ENCODE results near the gene CCNY.
A peak's percentile ranks its signal among the peaks of the same experiment; 100 is the strongest.

CCNY gene

GRCh38 chr10:35561715-35562114 lies 225.4 kb downstream of the CCNY start:
- Histone ChIP-seq H2AFZ (ENCODE audit: low read length, unreplicated experiment) (no peak overlapping the region), H3K79me2 (ENCODE audit: control insufficient read depth, insufficient read depth, low read length, unreplicated experiment) (no peaks in the 10 kb centered on the region), H3K36me3 (ENCODE audit: insufficient read depth, low read length) (peaks cover 4% of the 10 kb centered on the region; the same call in 1 of the 2 replicates), H3K4me1 (ENCODE audit: control insufficient read depth, insufficient read depth, low read length, unreplicated experiment) (peaks cover 18% of the 10 kb centered on the region), H3K27me3 (ENCODE audit: insufficient read depth, low read length) (no peaks in the 10 kb centered on the region), H3K4me3 (ENCODE audit: low read depth, low read length) (no peak overlapping the region), H3K27ac (ENCODE audit: low read depth, low read length) (no peak overlapping the region)

DNA sequence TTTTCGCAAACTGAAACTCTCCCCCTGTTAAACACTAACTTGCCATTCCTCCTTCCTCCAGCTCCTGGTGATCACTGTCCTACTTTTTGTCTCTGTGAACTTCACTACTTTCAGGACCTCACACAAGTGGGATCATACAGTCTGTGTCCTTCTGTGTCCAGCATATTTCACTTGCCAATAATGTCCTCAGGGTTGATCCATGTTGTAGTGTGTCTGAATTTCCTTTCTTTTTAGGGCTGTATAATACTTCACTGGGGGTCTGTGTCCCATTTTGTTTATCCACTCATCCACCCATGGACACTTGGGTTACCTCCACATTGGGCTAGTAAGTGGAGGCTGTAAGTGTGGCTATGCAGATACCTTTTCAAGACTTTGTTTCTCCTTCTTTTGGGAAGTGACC lies 226.1 kb downstream of the CCNY start:
- Histone ChIP-seq H3K4me3 (ENCODE audit: low read depth, low read length) (no peak overlapping the region), H3K36me3 (ENCODE audit: insufficient read depth, low read length) (peaks cover 4% of the 10 kb centered on the region; the same call in 1 of the 2 replicates), H3K79me2 (ENCODE audit: control insufficient read depth, insufficient read depth, low read length, unreplicated experiment) (no peaks in the 10 kb centered on the region)

GRCh38 chr10:35563261-35563891 lies 227.1 kb downstream of the CCNY start:
- peaks cover 4% of the 10 kb centered on the region; the same call in 1 of the 2 replicates for H3K36me3 ChIP-seq (ENCODE audit: insufficient read depth, low read length)
- H3K79me2 ChIP-seq (ENCODE audit: control insufficient read depth, insufficient read depth, low read length, unreplicated experiment) = no peaks in the 10 kb centered on the region

More for the DNA sequence above, 226.1 kb downstream of the CCNY start:
- H2AFZ ChIP-seq (ENCODE audit: low read length, unreplicated experiment) = no peak overlapping the region
- peaks cover 18% of the 10 kb centered on the region for H3K4me1 ChIP-seq (ENCODE audit: control insufficient read depth, insufficient read depth, low read length, unreplicated experiment)
- H3K27ac ChIP-seq (ENCODE audit: low read depth, low read length) = no peak overlapping the region
- H3K27me3 ChIP-seq (ENCODE audit: insufficient read depth, low read length) = no peaks in the 10 kb centered on the region

DNA sequence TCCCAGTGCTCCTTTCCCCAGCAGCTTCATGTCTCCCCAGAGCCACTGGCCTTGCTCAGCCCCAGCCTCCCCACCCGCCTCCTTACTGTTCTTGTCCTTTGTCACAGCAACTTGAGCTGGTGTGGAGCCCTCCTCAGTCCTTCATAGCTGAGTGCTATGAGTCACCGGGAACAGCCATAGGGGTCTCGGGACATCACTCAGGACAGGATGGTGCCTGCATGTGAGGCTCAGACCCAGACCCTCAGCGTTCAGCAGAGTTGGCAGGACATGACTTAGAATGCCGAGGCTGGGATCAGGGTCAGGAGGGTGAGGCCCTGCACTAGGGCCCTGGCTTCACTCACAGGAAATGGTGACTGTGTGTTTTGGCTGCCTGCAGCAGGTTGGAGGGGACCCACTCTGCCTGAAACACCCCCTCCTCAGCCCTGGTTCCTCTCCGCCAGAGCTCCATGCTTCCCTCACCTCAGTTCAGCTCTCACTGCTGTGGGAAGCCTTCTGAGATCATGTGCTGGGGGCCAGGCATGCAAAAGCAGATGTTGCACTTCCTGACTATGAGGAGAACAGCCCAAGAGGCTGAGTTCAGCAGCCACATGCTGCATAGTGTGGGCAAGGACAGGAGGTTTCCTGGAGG lies 228.1 kb downstream of the CCNY start:
- peaks cover 19% of the 10 kb centered on the region for H3K4me1 ChIP-seq (ENCODE audit: control insufficient read depth, insufficient read depth, low read length, unreplicated experiment)
- no peaks in the 10 kb centered on the region for H3K79me2 ChIP-seq (ENCODE audit: control insufficient read depth, insufficient read depth, low read length, unreplicated experiment)
- H3K36me3 ChIP-seq (ENCODE audit: insufficient read depth, low read length) = peaks cover 4% of the 10 kb centered on the region; the same call in 1 of the 2 replicates
- no peak overlapping the region for H3K4me3 ChIP-seq (ENCODE audit: low read depth, low read length)
- H3K27ac ChIP-seq (ENCODE audit: low read depth, low read length) = no peak overlapping the region
- H3K27me3 ChIP-seq (ENCODE audit: insufficient read depth, low read length) = no peaks in the 10 kb centered on the region
- H2AFZ ChIP-seq (ENCODE audit: low read length, unreplicated experiment) = no peak overlapping the region

More at GRCh38 chr10:35563261-35563891, 227.1 kb downstream of the CCNY start:
- peaks cover 18% of the 10 kb centered on the region for H3K4me1 ChIP-seq (ENCODE audit: control insufficient read depth, insufficient read depth, low read length, unreplicated experiment)
- no peaks in the 10 kb centered on the region for H3K27me3 ChIP-seq (ENCODE audit: insufficient read depth, low read length)
- no peak overlapping the region for H3K27ac ChIP-seq (ENCODE audit: low read depth, low read length)
- no peak overlapping the region for H2AFZ ChIP-seq (ENCODE audit: low read length, unreplicated experiment)
- no peak overlapping the region for H3K4me3 ChIP-seq (ENCODE audit: low read depth, low read length)

DNA sequence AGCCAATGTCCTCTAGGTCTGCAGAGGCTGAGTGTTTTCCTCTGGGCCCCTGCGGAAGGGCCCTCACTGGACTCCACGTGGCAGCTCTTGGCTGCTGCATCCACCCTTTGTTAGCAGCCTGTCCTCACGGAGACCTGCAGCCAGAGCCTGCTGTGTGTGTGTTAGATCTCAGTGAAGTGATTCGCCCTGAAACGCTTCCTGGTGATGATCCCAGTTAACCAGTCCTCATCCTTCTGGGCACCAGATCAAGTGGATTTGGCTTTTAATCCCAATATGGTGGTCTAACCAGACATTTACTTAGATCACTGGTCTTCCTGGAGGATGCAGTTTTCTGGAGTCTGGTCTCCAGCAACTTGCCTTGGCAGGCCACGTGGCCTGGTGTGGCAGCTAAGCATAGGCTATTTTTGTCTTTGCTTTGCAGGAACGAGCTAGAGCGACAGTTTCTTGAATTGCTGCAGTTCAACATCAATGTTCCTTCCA lies 229.3 kb downstream of the CCNY start:
- H3K27ac ChIP-seq (ENCODE audit: low read depth, low read length) = no peak overlapping the region
- H3K4me3 ChIP-seq (ENCODE audit: low read depth, low read length) = no peak overlapping the region
- no peaks in the 10 kb centered on the region for H3K79me2 ChIP-seq (ENCODE audit: control insufficient read depth, insufficient read depth, low read length, unreplicated experiment)
- H3K4me1 ChIP-seq (ENCODE audit: control insufficient read depth, insufficient read depth, low read length, unreplicated experiment) = peaks cover 29% of the 10 kb centered on the region
- no peaks in the 10 kb centered on the region for H3K36me3 ChIP-seq (ENCODE audit: insufficient read depth, low read length)
- no peak overlapping the region for H2AFZ ChIP-seq (ENCODE audit: low read length, unreplicated experiment)
- H3K27me3 ChIP-seq (ENCODE audit: insufficient read depth, low read length) = no peaks in the 10 kb centered on the region

- H3K36me3 ChIP-seq (ENCODE audit: insufficient read depth, low read length) = no peaks in the 10 kb centered on the region
- no peak overlapping the region for H3K4me3 ChIP-seq (ENCODE audit: low read depth, low read length)
- peaks cover 32% of the 10 kb centered on the region for H3K4me1 ChIP-seq (ENCODE audit: control insufficient read depth, insufficient read depth, low read length, unreplicated experiment)
- H3K27me3 ChIP-seq (ENCODE audit: insufficient read depth, low read length) = no peaks in the 10 kb centered on the region
- no peak overlapping the region for H3K27ac ChIP-seq (ENCODE audit: low read depth, low read length)
- H2AFZ ChIP-seq (ENCODE audit: low read length, unreplicated experiment) = no peak overlapping the region
- H3K79me2 ChIP-seq (ENCODE audit: control insufficient read depth, insufficient read depth, low read length, unreplicated experiment) = no peaks in the 10 kb centered on the region
Observed at GRCh38 chr10:35567951-35568350, 231.6 kb downstream of the CCNY start.

DNA sequence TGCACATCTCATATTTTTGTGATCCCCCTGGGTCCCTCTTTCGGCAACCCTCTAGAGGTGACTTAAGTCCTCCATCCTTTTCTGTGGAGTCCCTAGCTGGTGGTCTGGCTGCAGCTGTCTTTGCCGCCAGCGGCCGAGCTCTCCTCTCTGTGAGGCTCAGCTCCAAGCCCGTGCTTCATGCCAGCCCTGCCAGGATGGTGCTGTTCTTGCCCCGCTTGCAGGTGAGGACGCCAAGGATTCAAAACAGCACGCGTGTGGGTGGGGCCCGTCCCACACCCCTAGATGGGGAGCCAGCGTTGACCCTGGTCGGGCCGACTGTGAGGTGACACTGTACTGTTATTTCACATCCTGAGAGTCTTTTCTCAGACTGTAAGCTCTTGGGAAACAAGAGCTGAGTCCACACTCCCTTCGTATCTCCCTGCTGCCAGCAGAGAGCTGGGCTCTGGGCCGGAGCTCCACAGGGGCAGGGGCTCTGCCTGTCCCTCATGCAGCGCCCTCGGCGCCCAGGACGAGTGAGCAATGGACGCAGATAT lies 232.2 kb downstream of the CCNY start:
- Histone ChIP-seq H3K36me3 (ENCODE audit: insufficient read depth, low read length) (0 out of 2 replicates have a peak, but pooled peaks cover 1% of the 10 kb centered on the region), H3K4me3 (ENCODE audit: low read depth, low read length) (no peak overlapping the region), H3K27me3 (ENCODE audit: insufficient read depth, low read length) (no peaks in the 10 kb centered on the region), H3K27ac (ENCODE audit: low read depth, low read length) (no peak overlapping the region), H3K4me1 (ENCODE audit: control insufficient read depth, insufficient read depth, low read length, unreplicated experiment) (peaks cover 35% of the 10 kb centered on the region), H3K79me2 (ENCODE audit: control insufficient read depth, insufficient read depth, low read length, unreplicated experiment) (no peaks in the 10 kb centered on the region), H2AFZ (ENCODE audit: low read length, unreplicated experiment) (no peak overlapping the region)

DNA sequence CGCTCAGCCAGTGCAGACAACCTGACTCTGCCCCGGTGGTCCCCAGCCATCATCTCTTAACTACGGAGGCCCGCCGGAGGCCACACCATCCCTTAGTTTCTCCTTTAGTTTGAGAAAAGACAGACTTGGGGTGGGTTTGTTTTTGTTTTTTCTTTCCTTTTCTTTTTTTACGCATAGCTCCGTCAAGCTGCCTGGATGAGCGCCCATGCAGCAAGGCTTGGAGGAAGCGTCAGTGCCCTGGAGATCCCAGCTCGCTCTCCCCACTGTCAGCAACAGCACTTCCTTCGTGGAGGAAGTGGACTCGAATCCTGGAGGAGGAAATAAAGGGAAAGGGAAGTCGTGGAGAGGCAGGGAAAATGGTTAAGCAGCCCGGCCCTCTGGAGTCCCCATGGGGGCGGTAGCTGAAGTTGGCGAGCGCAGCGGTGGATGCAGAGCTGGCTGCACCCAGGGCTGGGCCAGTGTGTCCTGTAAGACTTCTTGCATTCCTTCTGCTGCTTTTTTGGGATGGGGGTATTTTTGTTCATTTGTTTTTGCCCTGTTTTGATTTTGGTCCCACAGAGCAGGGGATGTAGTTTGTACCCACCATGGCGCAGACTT lies 232.9 kb downstream of the CCNY start:
- Histone ChIP-seq H3K4me3 (ENCODE audit: low read depth, low read length) (no peak overlapping the region), H3K36me3 (ENCODE audit: insufficient read depth, low read length) (0 out of 2 replicates have a peak, but pooled peaks cover 7% of the 10 kb centered on the region), H3K27ac (ENCODE audit: low read depth, low read length) (no peak overlapping the region), H3K79me2 (ENCODE audit: control insufficient read depth, insufficient read depth, low read length, unreplicated experiment) (no peaks in the 10 kb centered on the region), H3K27me3 (ENCODE audit: insufficient read depth, low read length) (no peaks in the 10 kb centered on the region), H2AFZ (ENCODE audit: low read length, unreplicated experiment) (no peak overlapping the region), H3K4me1 (ENCODE audit: control insufficient read depth, insufficient read depth, low read length, unreplicated experiment) (peaks cover 35% of the 10 kb centered on the region)

- Histone ChIP-seq H3K27ac (ENCODE audit: low read depth, low read length) (no peak overlapping the region), H3K36me3 (ENCODE audit: insufficient read depth, low read length) (0 out of 2 replicates have a peak, but pooled peaks cover 7% of the 10 kb centered on the region), H2AFZ (ENCODE audit: low read length, unreplicated experiment) (no peak overlapping the region), H3K4me3 (ENCODE audit: low read depth, low read length) (no peak overlapping the region), H3K27me3 (ENCODE audit: insufficient read depth, low read length) (no peaks in the 10 kb centered on the region), H3K79me2 (ENCODE audit: control insufficient read depth, insufficient read depth, low read length, unreplicated experiment) (no peaks in the 10 kb centered on the region), H3K4me1 (ENCODE audit: control insufficient read depth, insufficient read depth, low read length, unreplicated experiment) (peaks cover 35% of the 10 kb centered on the region)
Observed at GRCh38 chr10:35569836-35570235, 233.5 kb downstream of the CCNY start.

GRCh38 chr10:35570397-35570796 lies 234.1 kb downstream of the CCNY start:
- no peaks in the 10 kb centered on the region for H3K79me2 ChIP-seq (ENCODE audit: control insufficient read depth, insufficient read depth, low read length, unreplicated experiment)
- peak overlapping the region; percentile 45; the same call in 1 of the 2 replicates for H3K27ac ChIP-seq (ENCODE audit: low read depth, low read length)
- no peaks in the 10 kb centered on the region for H3K27me3 ChIP-seq (ENCODE audit: insufficient read depth, low read length)
- no peak overlapping the region for H2AFZ ChIP-seq (ENCODE audit: low read length, unreplicated experiment)
- H3K4me1 ChIP-seq (ENCODE audit: control insufficient read depth, insufficient read depth, low read length, unreplicated experiment) = peaks cover 35% of the 10 kb centered on the region
- H3K4me3 ChIP-seq (ENCODE audit: low read depth, low read length) = no peak overlapping the region
- H3K36me3 ChIP-seq (ENCODE audit: insufficient read depth, low read length) = 0 out of 2 replicates have a peak, but pooled peaks cover 7% of the 10 kb centered on the region

Data from ACC112 (cell line).